SIG-M5 treated with dmso at 0.1 percent for 504 hours (cell line): ENCODE measurements around the gene GM2A.
"Not testable (repeated sequence)": the region's sequence is repeated elsewhere in the genome, so short reads cannot be mapped to it uniquely, and the experiment has no call there.

Experiments used
- DNase-seq: peaks from one replicate; lab custom pipeline; 2025; ENCODE audit not compliant: unreplicated experiment; lab: John Stamatoyannopoulos, UW

Gene GM2A

DNA sequence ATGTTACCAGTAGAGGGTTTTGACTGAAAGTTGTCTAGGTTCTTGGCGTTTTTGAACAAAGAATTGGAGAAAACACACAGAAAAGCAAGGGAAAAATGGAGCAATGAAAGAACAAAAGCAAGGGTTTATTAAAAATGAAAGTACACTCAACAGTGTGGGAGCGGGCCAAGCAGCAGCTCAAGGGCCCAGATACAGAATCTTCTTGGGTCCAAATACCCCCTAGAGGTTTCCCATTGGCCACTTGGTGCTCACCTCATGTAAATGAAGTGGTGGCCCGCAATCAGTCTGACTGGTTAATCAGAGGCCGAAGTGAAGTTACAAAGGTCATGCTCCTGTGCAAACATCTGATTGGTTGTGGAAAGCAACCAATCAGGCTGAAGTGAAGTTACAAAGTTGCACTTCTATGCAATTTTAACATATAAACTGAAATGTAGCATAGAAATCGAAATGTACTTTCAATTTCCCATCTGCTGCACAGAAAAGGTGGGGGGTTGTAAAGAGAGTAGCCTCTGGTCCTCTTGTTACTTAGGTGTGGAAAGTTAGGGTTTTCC, 1.9 kb upstream of the GM2A start:
- DNase-seq, result no peak

DNA sequence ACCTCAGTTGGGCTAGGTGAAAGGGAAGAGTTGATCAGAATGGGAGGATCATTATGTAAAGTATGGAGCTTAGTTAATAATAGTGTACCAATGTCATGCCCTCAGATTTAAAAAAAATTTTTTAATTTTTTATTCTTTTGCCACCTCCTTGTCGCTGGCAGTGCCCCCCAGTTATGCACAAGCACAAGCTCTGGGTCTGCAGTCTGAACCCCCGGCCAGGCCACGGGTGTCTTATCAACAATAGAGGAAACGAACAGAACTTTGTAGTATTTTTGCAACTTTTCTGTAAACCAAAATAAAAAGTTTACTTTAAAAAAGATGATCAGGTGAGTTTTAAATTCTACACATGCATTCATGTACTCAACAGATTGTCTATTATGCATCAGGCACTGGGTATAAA, 1.4 kb upstream of the GM2A start:
- DNase-seq, result no peak

DNA sequence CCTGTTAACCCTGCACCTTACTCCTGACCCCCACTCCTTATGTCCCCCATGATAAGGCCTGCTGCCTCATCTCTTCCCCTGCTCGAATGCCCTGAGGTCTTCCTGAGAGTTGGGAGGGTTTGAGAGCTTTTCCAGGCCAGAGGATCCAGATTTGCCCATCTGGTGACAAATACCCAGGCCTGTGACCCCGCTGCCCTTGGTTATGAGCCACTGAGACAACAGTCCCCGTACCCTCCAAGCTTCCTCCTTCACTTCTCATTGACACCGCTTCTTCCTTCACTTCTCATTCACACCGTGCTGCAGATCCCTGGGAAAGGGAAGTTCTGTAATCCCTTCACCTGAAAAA, 593 bp downstream of the GM2A start:
- DNase-seq, result no peak

DNA sequence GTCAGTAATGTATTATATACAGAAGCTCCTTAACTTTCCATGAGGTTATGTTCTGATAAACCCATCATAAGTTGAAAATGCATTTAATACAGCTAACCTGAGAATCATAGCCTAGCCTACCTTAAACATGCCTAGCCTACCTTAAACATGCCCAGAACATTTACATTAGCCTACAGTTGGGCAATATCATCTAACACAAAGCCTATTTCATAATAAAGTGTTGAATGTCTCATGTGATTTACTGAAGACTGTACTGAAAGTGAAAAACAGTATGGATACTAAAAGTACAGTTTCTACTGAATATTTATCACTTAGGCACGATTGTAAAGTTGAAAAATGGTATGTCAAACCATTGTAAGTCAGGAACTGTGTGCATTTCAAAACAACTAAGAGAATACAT, 1.6 kb downstream of the GM2A start:
- DNase-seq, result no peak

DNA sequence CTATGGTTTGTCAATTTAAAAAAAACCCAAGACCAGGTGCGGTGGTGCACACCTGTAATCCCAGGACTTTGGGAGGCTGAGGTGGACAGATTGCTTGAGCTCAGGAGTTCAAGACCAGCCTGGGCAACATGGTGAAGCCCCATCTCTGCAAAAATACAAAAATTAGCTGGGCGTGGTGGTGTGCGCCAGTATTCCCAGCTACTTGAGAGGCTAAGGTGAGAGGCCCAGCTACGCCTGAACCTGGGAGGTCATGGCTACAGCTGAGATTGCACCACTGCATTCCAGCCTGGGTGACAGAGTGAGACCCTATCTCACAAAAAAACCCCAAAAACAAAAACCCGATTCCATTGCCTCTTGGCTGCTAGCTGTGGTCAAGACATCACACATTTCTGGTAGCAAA, 2.0 kb downstream of the GM2A start:
- DNase-seq, result not testable (repeated sequence)

DNA sequence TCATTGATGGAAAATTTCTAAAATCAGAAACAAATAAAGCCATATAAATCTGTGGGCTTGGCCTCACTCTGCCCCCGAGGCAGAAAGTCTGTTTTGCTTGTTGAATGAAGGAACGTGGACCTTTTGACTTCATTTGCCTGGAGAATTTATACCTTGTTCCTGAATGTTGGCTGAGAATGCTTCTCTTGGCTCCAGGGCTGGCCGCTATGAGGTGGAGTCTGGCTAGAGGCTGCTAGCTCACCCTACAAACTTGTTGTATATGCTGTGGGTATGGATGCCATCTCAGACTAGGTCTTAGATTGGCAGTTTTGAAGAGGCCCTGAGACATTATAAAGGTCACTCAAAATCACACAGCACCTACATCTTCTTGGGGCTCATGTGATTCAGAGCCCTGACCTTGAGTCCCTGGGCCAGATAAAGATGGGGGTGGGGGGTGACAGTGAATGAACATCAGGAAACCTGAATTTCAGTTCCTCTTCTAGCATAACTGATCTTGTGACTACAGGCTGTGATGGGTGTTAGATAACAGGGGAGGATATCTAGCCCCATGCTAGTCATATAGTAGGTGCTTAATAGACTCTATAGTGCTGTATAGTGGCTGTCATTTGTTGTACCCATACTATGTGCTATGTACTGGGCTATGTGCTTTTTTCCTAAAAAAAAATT, 2.8 kb downstream of the GM2A start:
- peak; percentile 73 for DNase-seq

DNA sequence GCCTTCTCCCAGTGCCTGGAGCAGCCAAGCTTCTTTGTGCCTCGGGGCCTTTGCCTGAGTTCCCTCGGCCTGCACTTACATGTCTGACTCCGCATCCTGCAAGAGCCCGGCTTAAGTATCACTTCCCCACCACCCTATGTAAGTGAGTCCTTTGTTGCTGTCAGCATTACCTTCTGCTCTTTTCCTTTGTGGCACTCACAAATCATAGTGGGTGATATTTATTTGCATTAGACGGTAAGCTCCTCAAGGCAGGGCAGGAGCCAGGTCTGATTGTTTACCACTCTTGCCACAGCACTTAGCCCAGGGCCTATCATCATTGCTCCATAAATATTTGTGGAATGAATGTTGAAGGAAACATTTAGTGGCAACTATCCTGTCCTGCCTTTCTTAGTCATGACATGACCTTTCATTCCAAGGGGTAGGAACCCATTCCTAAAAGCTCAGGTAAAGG, 4.8 kb downstream of the GM2A start:
- peak; percentile 60 for DNase-seq

DNA sequence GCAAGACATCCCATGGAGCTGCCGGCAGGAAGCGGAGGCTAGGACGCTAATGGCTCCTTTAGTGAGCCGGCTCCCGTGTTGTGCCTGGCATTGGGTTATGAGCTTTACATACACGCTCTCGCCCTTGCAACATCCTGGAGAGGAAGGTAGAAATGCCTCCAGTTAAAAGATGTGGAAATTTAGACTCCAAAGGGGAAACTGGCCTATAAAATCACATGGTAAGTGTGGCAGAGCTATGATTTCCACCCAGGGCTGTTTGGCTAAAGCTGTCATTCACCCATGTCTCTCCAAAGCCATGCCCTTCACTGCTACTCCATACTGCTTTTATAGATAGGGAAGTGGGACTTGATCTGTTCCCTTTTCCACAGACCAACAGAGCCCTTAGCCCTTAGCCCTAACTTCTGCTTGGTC, 5.2 kb downstream of the GM2A start:
- peak; percentile 58 for DNase-seq

DNA sequence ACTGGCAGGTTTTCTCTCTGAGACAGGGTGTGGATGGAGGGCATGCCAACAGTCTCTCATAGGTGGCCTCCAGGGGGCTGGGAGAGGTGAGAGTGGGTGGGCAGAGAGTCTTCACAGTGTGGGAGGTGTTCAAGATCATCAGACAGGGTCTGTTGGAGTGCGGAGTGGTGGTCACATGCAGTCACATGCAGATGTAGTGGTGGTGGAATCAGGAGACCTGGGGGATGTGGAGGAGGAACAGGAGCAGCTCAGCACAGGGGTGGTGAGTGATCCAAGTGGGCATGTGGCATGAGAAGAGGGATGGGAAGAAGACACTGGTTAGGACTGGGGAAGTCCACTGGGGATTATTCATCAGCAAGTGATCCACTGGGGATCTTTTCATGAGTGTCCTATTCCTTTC, 5.8 kb downstream of the GM2A start:
- no peak for DNase-seq

DNA sequence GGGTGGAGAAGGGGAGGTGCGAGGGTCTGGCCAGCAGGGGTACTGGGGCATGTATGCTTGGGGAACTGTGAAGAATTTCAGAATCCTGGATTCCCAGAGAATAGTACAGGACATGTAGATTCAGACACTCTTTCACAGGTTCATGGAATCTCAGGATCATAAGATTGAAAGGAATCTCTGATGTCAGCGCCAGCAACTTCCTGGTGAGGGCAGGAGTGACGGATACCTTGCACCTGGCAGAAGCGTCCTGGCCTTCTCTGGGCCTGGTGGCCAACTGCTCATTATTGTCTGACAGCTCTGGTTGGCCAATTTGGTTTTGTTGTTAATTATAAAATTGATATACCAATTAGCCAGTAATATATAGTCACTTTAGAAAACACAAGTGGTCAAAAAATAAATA, 6.9 kb downstream of the GM2A start:
- no peak for DNase-seq

DNA sequence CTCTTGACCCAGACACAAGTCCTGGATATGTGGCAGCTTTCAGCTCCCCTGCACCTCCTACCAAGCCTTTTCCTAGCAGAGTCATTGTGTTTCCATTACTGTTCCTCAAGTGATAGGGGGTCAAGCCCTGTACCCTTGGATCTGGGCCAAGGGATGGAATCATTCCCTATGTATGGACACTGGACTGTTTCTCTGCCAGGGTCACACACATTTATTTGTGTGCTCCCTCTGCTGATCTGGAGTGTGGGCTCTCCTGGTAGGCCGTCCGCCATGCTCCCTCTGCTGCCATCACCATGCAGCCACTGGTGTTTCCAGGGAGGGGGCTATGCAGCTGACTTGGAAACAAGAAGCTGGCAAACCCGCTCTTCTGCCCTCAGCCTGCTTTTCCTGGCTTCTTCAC, 9.5 kb downstream of the GM2A start:
- no peak for DNase-seq

DNA sequence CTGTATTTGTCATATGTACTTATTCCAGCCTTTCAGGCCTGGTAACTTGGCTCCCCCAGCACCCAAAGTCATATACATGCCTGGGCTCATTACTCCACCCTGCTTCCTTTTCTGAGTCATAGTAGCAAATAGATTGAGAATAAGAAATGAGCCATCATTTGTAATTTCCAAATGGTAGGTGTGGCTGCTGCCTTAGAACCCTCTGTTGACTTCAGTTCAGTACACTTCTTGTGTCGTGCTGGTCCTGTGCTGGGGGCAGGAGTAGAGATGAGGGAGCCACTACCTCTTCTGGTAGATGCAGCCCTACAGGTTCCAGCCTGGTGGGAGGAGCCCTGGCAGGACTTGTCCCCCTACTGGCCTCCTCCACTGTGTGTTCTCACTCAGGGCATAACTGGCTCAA, 11.1 kb downstream of the GM2A start:
- peak; percentile 26 for DNase-seq

DNA sequence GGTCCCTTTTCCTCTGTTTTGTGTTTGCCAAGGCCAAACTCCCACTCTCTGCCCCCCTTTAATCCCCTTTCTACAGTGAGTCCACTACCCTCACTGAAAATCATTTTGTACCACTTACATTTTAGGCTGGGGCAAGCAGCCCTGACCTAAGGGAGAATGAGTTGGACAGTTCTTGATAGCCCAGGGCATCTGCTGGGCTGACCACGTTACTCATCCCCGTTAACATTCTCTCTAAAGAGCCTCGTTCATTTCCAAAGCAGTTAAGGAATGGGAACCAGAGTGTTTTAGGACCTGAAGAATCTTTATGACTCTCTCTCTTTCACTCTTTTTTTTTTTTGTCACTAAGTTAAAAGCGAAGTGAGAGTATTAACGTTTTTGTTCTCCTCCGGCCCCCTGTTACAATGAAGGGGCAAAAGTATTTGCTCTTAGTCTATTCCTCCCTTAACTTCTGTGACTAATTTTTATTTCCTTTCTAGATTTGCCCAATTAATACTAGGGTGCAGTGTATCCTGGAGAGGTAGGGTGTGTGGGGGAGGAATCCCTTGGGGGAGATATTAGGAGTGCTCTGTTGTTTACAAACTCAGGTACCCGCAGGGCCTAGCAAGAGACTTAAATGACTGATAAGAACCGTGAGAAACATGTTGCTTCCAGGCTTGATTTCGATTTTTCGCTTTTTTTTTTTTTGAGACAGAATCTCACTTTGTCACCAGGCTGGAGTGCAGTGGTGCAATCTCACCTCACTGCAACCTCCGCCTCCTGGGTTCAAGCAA, 14.7 kb downstream of the GM2A start:
- DNase-seq, result no peak

DNA sequence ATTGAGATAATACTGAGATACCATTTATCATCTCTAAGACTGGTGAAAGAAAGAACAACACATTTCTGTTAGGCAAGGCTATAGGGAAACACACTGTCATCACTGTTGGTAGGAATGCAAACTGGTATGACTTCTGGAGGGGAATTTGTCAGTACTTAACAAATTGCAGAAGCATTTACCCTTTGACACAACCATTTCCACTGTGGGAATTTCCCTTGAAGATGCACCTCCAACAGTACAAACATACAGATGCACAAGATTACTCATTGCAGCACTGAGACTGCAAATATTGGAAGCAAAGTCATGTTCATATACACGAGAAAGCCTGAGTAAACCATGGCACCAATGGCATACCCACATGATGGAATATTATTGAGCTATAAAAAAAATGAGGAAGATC, 17.6 kb downstream of the GM2A start:
- no peak for DNase-seq

DNA sequence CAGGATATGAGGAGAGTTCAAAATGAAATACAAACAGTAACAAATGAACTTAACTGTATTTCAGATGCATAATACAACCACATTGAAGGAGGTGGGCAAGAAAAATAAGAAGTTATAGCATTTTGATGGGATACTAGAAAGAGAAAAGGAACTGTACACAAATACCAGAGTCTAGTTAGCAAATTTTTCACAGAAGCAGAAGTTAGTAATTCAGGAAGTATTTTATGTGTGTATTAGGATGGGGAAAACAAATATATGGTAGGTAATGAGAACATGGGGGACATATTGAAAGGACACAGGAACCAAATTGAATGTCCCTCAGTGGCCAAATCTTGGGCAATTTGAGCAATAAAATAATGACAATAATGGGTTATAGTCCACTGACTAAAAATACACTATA, 18.4 kb downstream of the GM2A start:
- DNase-seq, result no peak

DNA sequence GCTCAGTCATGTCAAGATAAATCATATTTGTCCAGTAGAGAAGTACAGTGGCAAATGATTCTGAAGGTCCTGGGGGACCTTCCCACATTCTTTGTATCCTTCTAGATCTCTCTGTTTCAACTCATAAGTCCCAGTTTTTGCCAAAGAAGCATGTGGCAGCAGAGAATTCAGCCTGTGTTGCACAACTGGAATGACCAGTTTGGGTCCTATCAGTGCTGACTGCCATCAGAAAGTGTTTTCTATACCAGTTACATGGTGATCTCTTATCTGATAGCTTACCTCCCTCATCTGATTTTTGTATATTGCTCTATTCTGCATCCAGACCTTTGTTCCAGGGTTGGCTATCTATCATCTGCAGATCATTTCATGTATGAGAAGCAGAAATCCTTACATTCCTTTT, 21.7 kb downstream of the GM2A start:
- no peak for DNase-seq

DNA sequence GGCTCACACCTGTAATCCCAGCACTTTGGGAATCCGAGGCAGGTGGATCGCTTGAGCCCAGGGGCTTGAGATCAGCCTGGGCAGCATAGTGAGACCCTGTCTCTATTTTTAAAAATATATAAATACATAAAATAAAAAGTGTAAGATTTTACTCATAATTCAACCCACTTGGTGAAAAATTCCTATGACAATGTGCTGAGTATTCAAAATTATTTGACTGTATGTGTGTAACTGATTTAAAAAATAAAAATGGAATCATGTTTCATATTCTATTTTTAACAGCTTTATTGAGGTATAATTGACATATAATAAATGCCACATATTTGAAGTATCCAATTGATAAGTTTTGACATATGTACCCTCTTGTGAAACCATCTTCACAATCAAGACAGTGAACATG, 22.8 kb downstream of the GM2A start:
- no peak for DNase-seq

DNA sequence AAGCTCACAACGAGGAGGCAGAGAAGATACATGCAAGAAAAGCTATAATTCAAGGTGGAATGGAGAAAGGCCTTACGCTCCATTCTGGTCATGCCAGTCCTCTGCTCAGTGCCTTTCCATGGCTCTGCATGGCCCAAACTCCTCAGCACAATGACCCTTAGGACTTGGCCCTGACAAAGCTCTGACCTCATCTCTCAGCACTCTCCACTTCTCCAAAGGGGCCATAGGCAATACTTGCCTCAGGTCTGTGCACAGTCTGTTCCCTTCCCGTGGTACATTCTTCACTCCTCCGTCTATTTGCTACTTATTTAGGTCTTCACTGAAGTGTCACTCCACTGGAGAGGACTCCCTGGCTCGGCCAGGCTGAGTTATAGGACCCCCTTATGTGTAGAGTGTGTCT, 25.9 kb downstream of the GM2A start:
- DNase-seq, result no peak

DNA sequence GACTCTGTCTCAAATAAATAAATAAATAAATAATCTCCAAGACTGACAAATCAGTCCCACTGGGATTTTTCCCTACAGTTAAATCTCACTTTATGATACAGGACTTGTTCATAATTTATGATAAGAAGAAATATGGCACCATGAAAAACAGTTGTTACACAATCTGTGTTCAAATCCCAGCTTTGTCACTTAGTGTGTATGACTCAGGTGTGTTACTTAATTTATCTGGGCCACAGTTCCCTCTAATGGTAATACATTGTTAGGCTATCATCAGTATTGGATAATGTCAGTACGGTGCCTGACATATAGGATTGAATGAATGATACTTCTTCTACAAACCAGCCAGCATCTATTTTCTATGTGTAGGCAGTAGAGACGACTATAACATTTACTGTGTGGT, 27.5 kb downstream of the GM2A start:
- DNase-seq, result no peak

DNA sequence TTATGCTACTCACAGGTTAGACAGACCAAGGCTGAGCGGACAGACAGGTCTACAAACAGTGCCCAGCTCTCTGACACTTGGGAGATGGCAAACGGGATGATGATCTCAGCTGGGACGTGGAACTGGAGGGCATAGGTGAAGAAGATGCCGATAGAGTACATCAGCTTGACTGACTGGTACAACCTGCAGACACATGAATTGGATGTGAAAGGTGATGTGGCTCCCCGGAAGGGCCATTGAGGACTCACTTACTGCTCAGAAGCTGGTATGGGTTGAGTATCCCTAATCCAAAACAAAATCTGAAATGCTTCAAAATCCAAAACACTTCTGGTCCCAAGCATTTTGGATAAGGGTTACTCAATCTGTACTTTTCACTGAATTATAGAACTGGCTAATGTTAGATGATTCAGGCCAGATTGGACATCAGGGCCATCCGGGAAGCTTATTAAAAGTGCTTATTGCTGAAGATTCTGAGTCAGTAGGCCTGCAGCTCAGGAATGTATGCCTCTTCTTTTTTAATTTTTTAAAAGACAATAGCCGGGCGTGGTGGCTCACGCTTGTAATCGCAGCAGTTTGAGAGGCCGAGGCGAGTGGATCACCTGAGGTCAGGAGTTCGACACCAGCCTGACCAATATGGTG, 28.1 kb downstream of the GM2A start:
- no peak for DNase-seq

DNA sequence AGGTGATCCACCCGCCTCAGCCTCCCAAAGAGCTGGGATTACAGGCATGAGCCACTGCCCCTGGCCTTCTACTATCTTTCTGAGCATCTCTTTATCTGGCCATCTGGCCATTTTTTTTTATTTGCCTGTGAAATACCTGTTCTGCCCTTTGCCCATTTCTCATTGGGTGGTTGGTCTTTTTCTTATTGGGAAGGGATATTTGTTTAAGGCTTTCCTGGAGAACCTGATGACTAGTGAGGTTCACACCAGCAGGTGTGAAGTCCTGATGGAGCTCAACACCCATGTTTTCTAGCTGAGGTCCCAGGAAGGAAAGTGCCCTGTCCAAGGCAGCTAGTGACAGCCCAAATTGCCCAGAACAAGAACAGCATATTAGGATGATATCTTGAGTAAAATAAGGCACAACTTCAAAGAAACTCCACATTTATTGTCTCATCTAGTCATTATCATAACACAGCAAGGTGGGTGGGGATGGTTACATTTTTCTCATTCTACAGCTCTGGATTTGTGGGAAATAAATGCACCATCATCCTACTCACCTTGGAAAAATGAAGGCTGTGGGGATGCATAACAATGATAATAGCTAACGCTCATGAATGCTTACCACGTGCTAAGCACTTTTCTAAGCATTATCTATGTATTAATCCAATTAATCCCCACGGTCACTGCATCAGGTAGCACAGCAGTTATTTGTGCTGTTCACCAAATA, 30.3 kb downstream of the GM2A start:
- DNase-seq, result no peak
